ENCODE measurements around the gene DBP.
"Not testable (repeated sequence)": the region's sequence is repeated elsewhere in the genome, so short reads cannot be mapped to it uniquely, and the experiment has no call there.

DBP gene

DNA sequence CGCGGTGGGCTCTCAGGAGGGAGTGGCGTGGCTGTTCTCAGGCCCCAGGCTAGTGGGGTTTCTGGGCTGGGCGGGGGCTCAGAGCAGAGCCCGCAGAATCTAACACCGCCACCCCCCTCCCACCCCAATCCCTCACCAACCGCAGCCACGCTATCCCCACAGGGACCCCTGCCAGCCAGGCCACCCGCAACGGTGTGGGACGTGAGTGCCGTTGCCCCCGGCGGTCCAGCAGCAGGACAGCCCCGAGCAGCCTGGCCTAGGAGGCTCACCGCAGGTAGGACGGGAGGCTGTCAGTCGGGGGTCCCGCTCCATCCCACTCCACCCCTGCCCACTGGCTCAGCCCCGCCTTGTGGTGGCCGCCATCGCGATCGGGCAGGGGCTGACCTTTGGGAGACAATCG, 35.8 kb upstream of the DBP start, which contains the start of gene NTN5:
Gene NTN5, minus strand, starts transcription at position 24 of the 400 bp plus-strand sequence. CDS start 2,031 bp downstream, outside the sequence.
- Mint-ChIP-seq H3K9me3 (peaks cover 7 to 8% of the 10 kb centered on the region in 2 donors), H3K4me3 (no peak within 1 kb of the TSS), H3K27ac (peak within 1 kb of the TSS; percentile 66), H3K4me1 (peaks cover 6 to 9% of the 10 kb centered on the region in 2 donors), H3K27me3 (peaks cover 0 to 13% of the 10 kb centered on the region in 2 donors), H3K36me3 (no peaks in the 10 kb centered on the region)
- no peak for DNase-seq
- no peak for ATAC-seq (replicated peaks)

- Mint-ChIP-seq H3K9me3 (peaks cover 7 to 8% of the 10 kb centered on the region in 2 donors), H3K36me3 (no peaks in the 10 kb centered on the region), H3K27ac (no peak overlapping the region), H3K4me1 (peaks cover 6 to 9% of the 10 kb centered on the region in 2 donors), H3K27me3 (peaks cover 0 to 13% of the 10 kb centered on the region in 2 donors), H3K4me3 (no peak overlapping the region)
- DNase-seq (no peak), ATAC-seq (replicated peaks) (no peak)
These were observed 34.3 kb upstream of the DBP start for GRCh38 chr19:48671446-48671995.

GRCh38 chr19:48670699-48671445, 33.7 kb upstream of the DBP start:
- ATAC-seq (replicated peaks) (no peak), DNase-seq (no peak)
- Mint-ChIP-seq H3K9me3 (peaks cover 7 to 8% of the 10 kb centered on the region in 2 donors), H3K27ac (no peak overlapping the region), H3K4me3 (no peak overlapping the region), H3K4me1 (peaks cover 6 to 9% of the 10 kb centered on the region in 2 donors), H3K27me3 (peaks cover 0 to 9% of the 10 kb centered on the region in 2 donors), H3K36me3 (no peaks in the 10 kb centered on the region)

- Mint-ChIP-seq H3K27ac (no peak overlapping the region), H3K9me3 (peaks cover 7 to 8% of the 10 kb centered on the region in 2 donors), H3K27me3 (peaks cover 0 to 1% of the 10 kb centered on the region in 2 donors), H3K36me3 (no peaks in the 10 kb centered on the region), H3K4me3 (no peak overlapping the region), H3K4me1 (peaks cover 2 to 3% of the 10 kb centered on the region in 2 donors)
- no peak for ATAC-seq (replicated peaks)
- no peak for DNase-seq
These were observed 32.9 kb upstream of the DBP start for GRCh38 chr19:48669903-48670668.

GRCh38 chr19:48668761-48669160, 31.6 kb upstream of the DBP start:
- no peak overlapping the region for H3K27ac Mint-ChIP-seq
- H3K27me3 Mint-ChIP-seq, result no peaks in the 10 kb centered on the region
- H3K36me3 Mint-ChIP-seq, result no peaks in the 10 kb centered on the region

DNA sequence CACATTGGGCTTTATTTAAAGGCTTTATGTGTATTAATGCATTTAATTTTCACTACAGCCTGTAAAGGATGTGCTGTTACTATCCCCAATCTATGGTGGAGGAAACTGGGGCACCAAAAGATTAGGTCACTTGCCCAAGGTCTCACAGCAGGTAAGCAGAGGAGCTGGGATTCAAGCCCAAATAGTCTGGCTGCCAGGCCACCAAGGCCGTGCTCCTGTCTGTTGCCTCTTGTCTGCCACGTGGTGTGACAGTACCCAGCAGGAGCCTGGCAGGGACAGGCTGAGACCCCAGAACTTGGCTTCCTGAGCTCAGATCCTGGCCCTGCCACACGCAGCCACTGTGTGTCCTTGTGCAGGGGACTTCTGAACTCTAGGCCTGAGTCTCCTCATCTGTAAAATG, 31.2 kb upstream of the DBP start:
- H3K27ac Mint-ChIP-seq, result no peak overlapping the region

More at GRCh38 chr19:48668761-48669160, 31.6 kb upstream of the DBP start:
- ATAC-seq (replicated peaks), result no peak
- Mint-ChIP-seq H3K4me1 (no peaks in the 10 kb centered on the region), H3K9me3 (peaks cover 7 to 8% of the 10 kb centered on the region in 2 donors), H3K4me3 (no peak overlapping the region)
- DNase-seq, result no peak

DNA sequence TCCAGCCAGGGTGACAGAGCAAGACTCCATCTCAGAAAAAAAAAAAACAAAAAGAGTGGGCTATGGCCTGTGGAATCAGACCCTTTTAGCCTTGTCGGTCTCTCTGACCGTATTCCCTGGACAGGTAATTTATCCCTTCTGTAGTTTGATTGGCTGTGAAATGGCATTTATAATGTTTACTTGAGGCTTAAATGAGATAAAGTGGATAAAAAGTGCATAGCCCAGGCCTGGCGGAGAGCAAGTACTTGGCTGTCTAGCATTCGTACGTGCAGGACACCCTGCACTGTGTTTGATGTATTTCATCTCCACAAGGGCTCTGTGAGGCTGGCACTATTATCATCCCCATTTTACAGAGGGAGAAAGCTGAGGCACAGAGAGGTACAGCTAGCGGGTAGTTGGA, 28.6 kb upstream of the DBP start:
- H3K36me3 Mint-ChIP-seq, result no peaks in the 10 kb centered on the region
- no peak for DNase-seq
- H3K27ac Mint-ChIP-seq, result no peak overlapping the region
- H3K9me3 Mint-ChIP-seq, result peaks cover 7 to 8% of the 10 kb centered on the region in 2 donors
- ATAC-seq (replicated peaks), result no peak
- H3K27me3 Mint-ChIP-seq, result no peaks in the 10 kb centered on the region
- H3K4me1 Mint-ChIP-seq, result peaks cover 4 to 6% of the 10 kb centered on the region in 2 donors
- no peak overlapping the region for H3K4me3 Mint-ChIP-seq

More for the DNA sequence above, 31.2 kb upstream of the DBP start:
- DNase-seq, result no peak
- H3K27me3 Mint-ChIP-seq, result no peaks in the 10 kb centered on the region
- H3K4me3 Mint-ChIP-seq, result no peak overlapping the region
- ATAC-seq (replicated peaks), result no peak
- H3K9me3 Mint-ChIP-seq, result peaks cover 7 to 8% of the 10 kb centered on the region in 2 donors
- no peaks in the 10 kb centered on the region for H3K4me1 Mint-ChIP-seq
- no peaks in the 10 kb centered on the region for H3K36me3 Mint-ChIP-seq

DNA sequence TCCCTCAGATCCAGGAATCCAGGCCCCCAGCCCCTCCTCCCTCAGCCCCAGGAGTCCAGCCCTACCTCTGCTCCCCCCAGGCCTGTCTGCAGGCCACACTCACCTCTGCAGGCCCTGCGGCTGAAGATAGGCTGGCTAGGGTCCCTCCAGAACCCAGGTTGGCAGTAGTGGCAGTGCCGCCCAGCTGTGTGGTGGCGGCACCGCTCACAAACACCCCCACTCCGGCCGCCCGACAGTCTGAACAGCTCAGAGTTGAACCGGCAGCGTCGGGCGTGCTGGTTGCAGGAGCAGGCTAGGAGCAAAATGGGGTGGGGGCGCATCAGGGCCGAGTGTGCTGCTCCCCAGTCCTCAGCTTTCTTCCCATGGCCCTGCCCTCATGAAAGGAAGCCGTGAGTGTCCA, 27.3 kb upstream of the DBP start:
- Mint-ChIP-seq H3K9me3 (peaks cover under 1 to 3% of the 10 kb centered on the region in 2 donors), H3K36me3 (no peaks in the 10 kb centered on the region), H3K27ac (no peak overlapping the region), H3K27me3 (no peaks in the 10 kb centered on the region), H3K4me3 (no peak overlapping the region), H3K4me1 (peaks cover 6 to 9% of the 10 kb centered on the region in 2 donors)
- ATAC-seq (replicated peaks), result no peak
- no peak for DNase-seq

DNA sequence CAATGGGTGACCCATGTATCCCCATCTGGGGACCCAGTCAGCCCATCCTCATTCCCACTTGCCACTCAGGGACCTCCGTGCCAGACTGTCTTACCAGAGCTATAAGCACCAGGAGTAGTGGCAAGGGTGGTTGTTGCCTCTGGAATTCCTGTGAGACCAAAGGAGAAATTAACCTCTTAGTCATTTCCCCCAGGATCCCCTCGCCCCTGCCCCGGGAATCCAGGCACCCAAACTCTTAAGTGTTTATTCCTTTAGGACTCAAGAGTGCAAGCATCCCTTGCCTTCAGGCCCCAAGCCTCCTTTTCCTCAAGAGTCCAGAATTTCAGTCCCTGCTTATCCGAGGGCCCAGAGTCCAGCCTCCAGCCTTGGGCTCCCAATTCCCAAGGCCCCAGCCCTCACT, 26.5 kb upstream of the DBP start:
- DNase-seq (no peak), ATAC-seq (replicated peaks) (no peak)
- Mint-ChIP-seq H3K9me3 (peaks cover 0 to under 1% of the 10 kb centered on the region in 2 donors), H3K4me1 (peaks cover 8 to 9% of the 10 kb centered on the region in 2 donors), H3K27me3 (no peaks in the 10 kb centered on the region), H3K4me3 (no peak overlapping the region), H3K27ac (no peak overlapping the region), H3K36me3 (no peaks in the 10 kb centered on the region)

- Mint-ChIP-seq H3K4me3 (no peak overlapping the region), H3K27ac (peak overlapping the region; percentile 97), H3K4me1 (peaks cover 8 to 9% of the 10 kb centered on the region in 2 donors), H3K36me3 (no peaks in the 10 kb centered on the region), H3K27me3 (no peaks in the 10 kb centered on the region), H3K9me3 (no peaks in the 10 kb centered on the region)
- DNase-seq, result no peak
- no peak for ATAC-seq (replicated peaks)
These were observed 24.5 kb upstream of the DBP start for GRCh38 chr19:48661711-48662090.

GRCh38 chr19:48660852-48661710, 23.9 kb upstream of the DBP start:
- peak overlapping the region; percentile 69 to 75 for H3K4me3 Mint-ChIP-seq
- peaks cover 8 to 9% of the 10 kb centered on the region in 2 donors for H3K4me1 Mint-ChIP-seq
- no peaks in the 10 kb centered on the region for H3K9me3 Mint-ChIP-seq
- H3K27me3 Mint-ChIP-seq, result no peaks in the 10 kb centered on the region
- peak overlapping the region; percentile 97 for H3K27ac Mint-ChIP-seq
- ATAC-seq (replicated peaks), result peak; percentile 96 to 97
- DNase-seq, result peak; percentile 85
- H3K36me3 Mint-ChIP-seq, result no peaks in the 10 kb centered on the region

DNA sequence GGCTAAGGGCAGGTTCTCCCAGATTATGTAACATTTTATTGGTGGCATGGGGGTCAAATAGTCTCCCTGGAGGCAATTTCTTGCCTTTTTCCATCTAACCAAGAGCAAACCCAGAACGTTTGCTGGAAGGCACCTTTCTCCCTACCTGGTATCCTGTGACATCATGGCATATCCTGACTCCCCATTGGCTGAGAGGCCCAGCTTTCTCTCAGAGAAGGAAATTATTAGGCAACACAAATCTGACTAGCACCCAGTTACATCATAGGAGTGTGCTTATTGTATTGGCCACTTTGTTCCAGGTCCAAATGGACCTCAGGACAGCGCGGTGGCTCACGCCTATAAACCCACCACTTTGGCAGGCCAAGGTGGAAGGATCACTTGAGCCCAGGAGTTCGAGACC, 22.6 kb upstream of the DBP start:
- peak overlapping the region; percentile 20 for H3K27ac Mint-ChIP-seq
- no peaks in the 10 kb centered on the region for H3K9me3 Mint-ChIP-seq
- DNase-seq (no peak), ATAC-seq (replicated peaks) (no peak)
- H3K4me1 Mint-ChIP-seq, result peaks cover 8 to 9% of the 10 kb centered on the region in 2 donors
- no peaks in the 10 kb centered on the region for H3K36me3 Mint-ChIP-seq
- no peak overlapping the region for H3K4me3 Mint-ChIP-seq
- H3K27me3 Mint-ChIP-seq, result no peaks in the 10 kb centered on the region

- Mint-ChIP-seq H3K27me3 (no peaks in the 10 kb centered on the region), H3K27ac (peak overlapping the region; percentile 33), H3K4me1 (peaks cover 8 to 9% of the 10 kb centered on the region in 2 donors), H3K9me3 (no peaks in the 10 kb centered on the region), H3K4me3 (no peak overlapping the region), H3K36me3 (no peaks in the 10 kb centered on the region)
- DNase-seq, result no peak
- no peak for ATAC-seq (replicated peaks)
These were observed 21.3 kb upstream of the DBP start for GRCh38 chr19:48658483-48658882.

DNA sequence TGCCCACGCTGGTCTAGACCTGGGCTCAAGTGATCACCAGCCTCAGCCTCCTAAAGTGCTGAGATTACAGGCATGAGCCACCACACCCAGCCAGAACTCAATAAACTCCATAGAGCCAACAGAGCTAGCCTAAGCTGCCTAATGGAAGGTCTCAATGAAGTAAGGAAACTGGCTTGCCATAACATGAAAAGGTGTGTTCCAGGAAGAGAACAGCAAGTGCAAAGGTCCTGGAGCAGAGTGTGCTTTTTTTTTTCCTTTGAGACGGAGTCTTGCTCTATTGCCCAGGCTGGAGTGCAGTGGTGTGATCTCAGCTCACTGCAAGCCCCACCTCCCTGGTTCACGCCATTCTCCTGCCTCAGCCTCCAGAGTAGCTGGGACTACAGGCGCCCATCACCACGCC, 20.6 kb upstream of the DBP start:
- ATAC-seq (replicated peaks); H3K4me3 Mint-ChIP-seq; H3K36me3 Mint-ChIP-seq: not testable (repeated sequence)

More for the DNA sequence above, 20.6 kb upstream of the DBP start:
- H3K27me3 Mint-ChIP-seq, H3K9me3 Mint-ChIP-seq, H3K4me1 Mint-ChIP-seq, DNase-seq, H3K27ac Mint-ChIP-seq: not testable (repeated sequence)
